Astrocyte of the spinal cord (primary cell): ENCODE data around the gene INS.

Experiments used
- DNase-seq: peaks from one replicate; pipeline ENCODE4 v3.0.0; 2011; ENCODE audit warnings: low read depth, low spot score
- H3K4me3 ChIP-seq: 2 replicates; pipeline ENCODE4 v1.5.1; 2011; ENCODE audit warnings: low read depth, mild to moderate bottlenecking, low read length, moderate library complexity
- CTCF ChIP-seq: IDR thresholded peaks from 2 replicates; pipeline ENCODE4 v1.5.1; 2012; ENCODE audit warnings: low read depth, mild to moderate bottlenecking, low read length, inconsistent platforms
- in situ Hi-C: cut with HindIII; loops from 2 replicates; pipeline ENCODE4 v1.10.0; 2017; ENCODE audit warnings: low sequenced_read_pairs

INS gene

GRCh38 chr11:2149460-2149859, 11.5 kb downstream of the INS start:
- in situ Hi-C loops = no loop called here
- TF ChIP-seq CTCF = no peak
- no peak overlapping the region for H3K4me3 ChIP-seq
- no peak for DNase-seq

GRCh38 chr11:2148595-2148994, 12.4 kb downstream of the INS start:
- no peak for DNase-seq

GRCh38 chr11:2147391-2147790, 13.6 kb downstream of the INS start:
- DNase-seq = no peak
- no peak for TF ChIP-seq CTCF
- no peak overlapping the region for H3K4me3 ChIP-seq
- in situ Hi-C loops = no loop called here

More at GRCh38 chr11:2148595-2148994, 12.4 kb downstream of the INS start:
- no peak for TF ChIP-seq CTCF
- H3K4me3 ChIP-seq = no peak overlapping the region
- in situ Hi-C loops = no loop called here

GRCh38 chr11:2146051-2146450, 15.0 kb downstream of the INS start:
- H3K4me3 ChIP-seq = no peak overlapping the region
- TF ChIP-seq CTCF = no peak
- in situ Hi-C loops = no loop called here
- DNase-seq = no peak

- H3K4me3 ChIP-seq = no peak overlapping the region
- DNase-seq = no peak
- no peak for TF ChIP-seq CTCF
- in situ Hi-C loops = no loop called here
Measured at GRCh38 chr11:2144544-2145248, 16.3 kb downstream of the INS start.

- DNase-seq = no peak
- in situ Hi-C loops = no loop called here
- H3K4me3 ChIP-seq = no peak overlapping the region
- TF ChIP-seq CTCF = peak; percentile 1
Measured at GRCh38 chr11:2143799-2144543, 17.0 kb downstream of the INS start.
